Caco-2 (cell line): ENCODE results near the gene MIA3. TPM values are rescaled to one million over a fixed set of nuclear protein-coding genes. Genes with fewer than 3 reads are reported as not detected.
A peak's percentile ranks its signal among the peaks of the same experiment; 100 is the strongest.

Experiments
- BruUV-seq: library from RNA; stranded (reverse); fragments of 400-500 nt; replicated peaks from 2 replicates; lab custom pipeline; 2021; lab: Mats Ljungman, UMichigan
- CTCF ChIA-PET: fragments of 300-600 bp; sonication (Branson Sonifier 250); formaldehyde crosslinking; loops from one replicate; lab custom pipeline; 2022; ENCODE audit warnings: antibody characterized with exemption; lab: Charles Lee
- POLR2A ChIA-PET: fragments of 300-600 bp; sonication (Branson Sonifier 250); formaldehyde crosslinking; loops from one replicate; lab custom pipeline; 2022; ENCODE audit warnings: antibody characterized with exemption; lab: Charles Lee
- DNase-seq, 2 experiments: peaks; one replicate each; pipeline versions ENCODE4 v3.0.0 to v3.0.0-alpha.2; 2020 to 2022
- H3K27me3 ChIP-seq: replicated peaks from 2 replicates; pipeline ENCODE4 v1.6.0; 2011; ENCODE audit warnings: low read length; ENCODE audit not compliant: control insufficient read depth, insufficient read depth
- H3K36me3 ChIP-seq: 2 replicates; pipeline ENCODE4 v1.5.1; 2011; ENCODE audit warnings: low read length; ENCODE audit not compliant: control insufficient read depth, insufficient read depth
- H3K4me1 ChIP-seq: fragments of 250-450 bp; sonication (Bioruptor Pico); 2 replicates; pipeline ENCODE4 v1.5.1; 2020; ENCODE audit warnings: mild to moderate bottlenecking
- H3K4me3 ChIP-seq: 2 replicates; pipeline ENCODE4 v1.5.1; 2011; ENCODE audit warnings: low read depth, mild to moderate bottlenecking, control low read depth, low read length
- H3K9me3 ChIP-seq: fragments of 250-450 bp; sonication (Bioruptor Pico); 2 replicates; pipeline ENCODE4 v1.5.1; 2020; ENCODE audit warnings: mild to moderate bottlenecking, moderate library complexity
- H3K27ac Mint-ChIP-seq: one replicate; pipeline ENCODE4 v1.8.0; 2022; ENCODE audit warnings: mixed read lengths; ENCODE audit not compliant: unreplicated experiment
- H3K27me3 Mint-ChIP-seq: one replicate; pipeline ENCODE4 v1.8.0; 2022; ENCODE audit warnings: mixed read lengths; ENCODE audit not compliant: insufficient read depth, unreplicated experiment
- H3K36me3 Mint-ChIP-seq: one replicate; pipeline ENCODE4 v1.8.0; 2022; ENCODE audit warnings: mild to moderate bottlenecking, mixed read lengths; ENCODE audit not compliant: insufficient read depth, unreplicated experiment
- H3K4me1 Mint-ChIP-seq: one replicate; pipeline ENCODE4 v1.8.0; 2022; ENCODE audit warnings: low read depth, mixed read lengths; ENCODE audit not compliant: unreplicated experiment
- H3K4me3 Mint-ChIP-seq: one replicate; pipeline ENCODE4 v1.8.0; 2022; ENCODE audit warnings: mild to moderate bottlenecking, moderate library complexity, mixed read lengths; ENCODE audit not compliant: unreplicated experiment
- H3K9me3 Mint-ChIP-seq: one replicate; pipeline ENCODE4 v1.8.0; 2022; ENCODE audit warnings: mixed read lengths; ENCODE audit not compliant: unreplicated experiment
- intact Hi-C: fragments of 100-400 bp; cut with micrococcal nuclease; formaldehyde crosslinking; loops from one replicate; pipeline ENCODE4 v1.10.0; 2022; ENCODE audit not compliant: unreplicated experiment
- total RNA-seq: library from RNA; stranded (reverse); gene quantifications from 2 replicates; pipeline ENCODE4 v1.2.3, GENCODE V29; 2022
- TF ChIP-seq, protein P1 (sequence below), 2 experiments: fragments of 200-600 bp in 1 of 2; IDR thresholded peaks; 1 replicate in 1 of 2; 2 replicates in 1 of 2; pipeline versions ENCODE4 v1.5.1 to v1.8.0; 2011 to 2022; ENCODE audit warnings: antibody characterized with exemption in 1 of 2, control low read depth in 1 of 2, inconsistent platforms in 1 of 2, low read depth in 1 of 2, low read length in 1 of 2, mild to moderate bottlenecking in 1 of 2, moderate library complexity in 1 of 2; ENCODE audit not compliant: insufficient read depth in 1 of 2, severe bottlenecking in 1 of 2, unreplicated experiment in 1 of 2

MIA3 gene
- total RNA-seq, 1 experiment from 2014 or later, result 56.0 TPM

DNA sequence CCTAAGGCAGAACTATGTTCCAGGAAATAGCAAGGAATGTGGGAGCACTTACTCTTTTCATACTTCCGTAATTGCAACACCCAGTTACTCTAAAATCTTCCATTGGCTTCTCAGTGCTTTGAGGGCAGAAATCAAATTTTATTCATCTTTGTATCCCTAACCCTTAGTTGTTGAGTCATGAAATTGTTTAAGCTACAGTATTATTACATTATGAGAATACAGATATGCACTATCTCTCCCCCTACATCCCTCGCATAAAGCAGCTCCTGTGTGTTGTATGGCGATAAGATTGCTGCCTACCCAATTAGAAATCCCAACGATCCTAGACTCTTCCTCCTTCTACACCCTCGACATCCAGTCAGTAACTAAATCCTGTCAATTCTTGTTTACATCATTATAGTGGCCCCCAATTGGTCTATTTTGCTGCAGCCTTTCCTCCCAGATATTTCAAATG, 91.8 kb downstream of the MIA3 start:
- BruUV-seq, result no TSS peak
- CTCF ChIA-PET, result no interaction called here

DNA sequence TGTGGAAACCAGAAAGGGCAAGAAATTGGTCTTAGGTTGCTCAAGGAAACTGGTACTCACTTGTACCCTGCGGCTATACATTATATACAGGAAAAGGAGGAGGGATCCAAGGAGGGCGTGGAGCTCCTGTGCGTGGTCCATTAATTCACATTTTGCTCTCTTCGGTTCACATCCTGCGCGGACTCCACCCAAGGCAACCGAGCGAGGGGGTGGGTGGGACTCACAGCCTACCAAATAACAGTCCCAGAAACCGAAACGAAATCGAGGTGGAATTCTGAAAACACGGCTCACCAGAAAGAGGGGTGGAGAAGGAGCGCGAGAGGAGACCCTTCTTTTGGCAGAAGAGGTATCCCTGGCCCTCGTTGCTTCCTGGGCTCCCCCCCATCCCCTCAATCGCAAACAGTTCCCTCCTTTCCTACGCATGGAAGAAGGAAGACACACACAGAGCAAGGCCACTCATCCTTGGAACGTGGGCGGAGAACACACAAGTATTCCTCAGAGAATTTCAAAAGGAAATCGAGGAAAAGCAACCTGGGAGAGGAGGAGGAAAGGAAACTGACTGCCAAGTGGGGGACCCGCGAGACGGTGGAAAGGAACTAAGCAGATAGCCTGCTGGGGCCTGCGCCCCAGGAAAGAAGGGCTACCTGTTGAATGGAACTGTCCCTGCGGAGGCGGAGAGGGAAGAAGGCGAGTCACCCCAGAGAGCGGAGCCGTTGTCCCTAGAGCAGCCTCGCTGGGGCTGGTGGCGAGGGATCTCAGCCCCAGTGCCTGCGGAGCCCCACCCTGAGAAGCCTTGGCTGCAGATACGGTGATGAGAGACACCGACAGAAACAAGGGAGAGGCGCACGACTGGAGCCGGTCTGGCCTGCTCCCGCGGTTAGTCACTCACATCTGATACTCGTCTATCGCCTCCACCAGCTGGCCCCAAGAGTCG, 93.7 kb downstream of the MIA3 start:
- DNase-seq, result peak; percentile 59 to 64
- H3K27me3 ChIP-seq, result no peaks in the 10 kb centered on the region
- Mint-ChIP-seq H3K4me1 (no peaks in the 10 kb centered on the region), H3K27me3 (no peaks in the 10 kb centered on the region), H3K36me3 (peaks cover 26% of the 10 kb centered on the region), H3K4me3 (peak overlapping the region; percentile 99), H3K27ac (peak overlapping the region; percentile 97), H3K9me3 (no peaks in the 10 kb centered on the region)
- intact Hi-C loops, result no loop called here
- BruUV-seq, result TSS peak; percentile 49
- peak overlapping the region; percentile 77 for H3K4me3 ChIP-seq
- no peaks in the 10 kb centered on the region for H3K36me3 ChIP-seq
- H3K4me1 ChIP-seq, result peaks cover 3% of the 10 kb centered on the region; the same call in 1 of the 2 replicates
- no peaks in the 10 kb centered on the region for H3K9me3 ChIP-seq
- ChIA-PET POLR2A (interaction anchor here (0.5 kb wide), 1 partner anchor 407 kb away, joined by 4 read pairs; no protein-coding TSS in a partner anchor), CTCF (no interaction called here)
- TF ChIP-seq, protein P1, sequence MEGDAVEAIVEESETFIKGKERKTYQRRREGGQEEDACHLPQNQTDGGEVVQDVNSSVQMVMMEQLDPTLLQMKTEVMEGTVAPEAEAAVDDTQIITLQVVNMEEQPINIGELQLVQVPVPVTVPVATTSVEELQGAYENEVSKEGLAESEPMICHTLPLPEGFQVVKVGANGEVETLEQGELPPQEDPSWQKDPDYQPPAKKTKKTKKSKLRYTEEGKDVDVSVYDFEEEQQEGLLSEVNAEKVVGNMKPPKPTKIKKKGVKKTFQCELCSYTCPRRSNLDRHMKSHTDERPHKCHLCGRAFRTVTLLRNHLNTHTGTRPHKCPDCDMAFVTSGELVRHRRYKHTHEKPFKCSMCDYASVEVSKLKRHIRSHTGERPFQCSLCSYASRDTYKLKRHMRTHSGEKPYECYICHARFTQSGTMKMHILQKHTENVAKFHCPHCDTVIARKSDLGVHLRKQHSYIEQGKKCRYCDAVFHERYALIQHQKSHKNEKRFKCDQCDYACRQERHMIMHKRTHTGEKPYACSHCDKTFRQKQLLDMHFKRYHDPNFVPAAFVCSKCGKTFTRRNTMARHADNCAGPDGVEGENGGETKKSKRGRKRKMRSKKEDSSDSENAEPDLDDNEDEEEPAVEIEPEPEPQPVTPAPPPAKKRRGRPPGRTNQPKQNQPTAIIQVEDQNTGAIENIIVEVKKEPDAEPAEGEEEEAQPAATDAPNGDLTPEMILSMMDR (IDR thresholded peaks at IDR 0.05; ENCODE audit: insufficient read depth in 1 of 2, low read depth in 1 of 2, low read length in 1 of 2, severe bottlenecking in 1 of 2, unreplicated experiment in 1 of 2), result no peak

More for the DNA sequence above, 91.8 kb downstream of the MIA3 start:
- Histone ChIP-seq H3K36me3 (no peaks in the 10 kb centered on the region), H3K4me3 (no peak overlapping the region), H3K9me3 (no peaks in the 10 kb centered on the region), H3K27me3 (no peaks in the 10 kb centered on the region), H3K4me1 (peaks cover 3% of the 10 kb centered on the region; the same call in 1 of the 2 replicates)
- no peak for DNase-seq
- Mint-ChIP-seq H3K27ac (no peak overlapping the region), H3K9me3 (no peaks in the 10 kb centered on the region), H3K4me3 (no peak overlapping the region), H3K4me1 (no peaks in the 10 kb centered on the region), H3K27me3 (no peaks in the 10 kb centered on the region), H3K36me3 (peaks cover 22% of the 10 kb centered on the region)
- intact Hi-C loops, result no loop called here
- POLR2A ChIA-PET, result no interaction called here
- TF ChIP-seq, protein P1 (IDR thresholded peaks at IDR 0.05; ENCODE audit: insufficient read depth in 1 of 2, low read depth in 1 of 2, low read length in 1 of 2, severe bottlenecking in 1 of 2, unreplicated experiment in 1 of 2), result no peak

DNA sequence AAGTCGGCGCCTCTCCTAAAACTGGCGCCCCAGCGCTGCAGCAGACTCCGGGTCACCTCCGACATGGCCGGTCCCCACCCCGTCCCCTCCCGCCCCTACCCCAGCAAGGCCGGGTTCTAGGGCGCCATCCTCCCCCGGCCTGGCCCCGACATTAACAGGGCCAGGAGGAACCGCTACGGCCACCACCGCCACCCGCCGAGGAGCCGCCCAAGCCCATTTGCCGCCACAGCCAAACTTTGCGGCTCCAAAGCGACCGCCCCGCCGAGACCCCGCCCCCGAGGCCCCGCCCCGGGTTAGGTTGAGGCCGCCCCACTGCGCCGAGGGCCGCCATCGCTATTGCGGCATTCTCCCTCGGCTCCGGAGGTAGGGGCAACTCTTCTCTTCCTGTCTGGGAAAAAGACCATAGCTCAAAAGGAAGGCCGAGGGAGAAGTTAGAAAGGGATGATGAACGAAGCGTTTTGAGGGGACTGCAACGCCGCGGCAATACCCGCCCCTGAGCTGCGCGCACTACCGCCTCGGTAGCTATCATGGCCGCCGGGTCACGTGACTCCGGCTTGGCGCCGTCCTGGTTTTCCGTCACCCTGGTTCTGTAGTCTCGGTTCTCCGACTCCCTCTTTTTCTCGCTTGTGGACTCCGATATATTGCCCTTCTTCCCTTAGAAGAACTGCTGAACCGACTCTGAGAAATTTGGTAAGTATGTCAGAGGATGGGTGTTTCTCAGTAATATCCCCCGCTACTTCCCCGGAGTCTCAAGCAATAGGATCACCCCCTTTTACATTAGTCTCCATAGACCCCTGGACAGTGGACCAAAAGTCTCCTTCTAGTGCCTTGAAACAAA, 94.6 kb downstream of the MIA3 start, which contains the start of the genes AIDA and BROX:
TSS of gene AIDA (minus strand) at position 239 of the 838 bp plus-strand sequence. CDS start at position 65, 174 bp downstream.
TSS of gene BROX (plus strand) at position 312 of the 838 bp plus-strand sequence. CDS start 3,136 bp downstream, outside the sequence.
- Mint-ChIP-seq H3K27ac (peak within 1 kb of the TSS; percentile 97), H3K9me3 (no peaks in the 10 kb centered on the region), H3K36me3 (peaks cover 26% of the 10 kb centered on the region), H3K27me3 (no peaks in the 10 kb centered on the region), H3K4me3 (peak within 1 kb of the TSS; percentile 99), H3K4me1 (no peaks in the 10 kb centered on the region)
- no TSS peak for BruUV-seq
- DNase-seq, result peak; percentile 92 to 97
- H3K9me3 ChIP-seq, result no peaks in the 10 kb centered on the region
- no peaks in the 10 kb centered on the region for H3K36me3 ChIP-seq
- CTCF ChIA-PET, result interaction anchor here (1.2 kb wide), 1 partner anchor 421 kb away, joined by 5 read pairs; no protein-coding TSS in a partner anchor
- POLR2A ChIA-PET, result interaction anchor here (0.5 to 1.2 kb wide), 2 partner anchors 68 to 406 kb away, joined by 4 to 6 read pairs; no protein-coding TSS in a partner anchor
- peak within 1 kb of the TSS; percentile 78 for H3K4me3 ChIP-seq
- peaks cover 3% of the 10 kb centered on the region; the same call in 1 of the 2 replicates for H3K4me1 ChIP-seq
- TF ChIP-seq, protein P1 (IDR thresholded peaks at IDR 0.05; ENCODE audit: insufficient read depth in 1 of 2, low read depth in 1 of 2, low read length in 1 of 2, severe bottlenecking in 1 of 2, unreplicated experiment in 1 of 2), result no peak
- no peaks in the 10 kb centered on the region for H3K27me3 ChIP-seq
- intact Hi-C loops, result loop anchor here (1.0 kb wide), 2 partner anchors 68 to 247 kb away; no protein-coding TSS in a partner anchor
